NB4 (cell line): Measurements from ENCODE around the gene CHN1.

Experiments used
- DNase-seq: peaks from one replicate; pipeline ENCODE4 v3.0.0; 2010; ENCODE audit warnings: low read depth
- H3K4me3 ChIP-seq: one replicate; pipeline ENCODE4 v1.5.1; 2011; ENCODE audit warnings: mild to moderate bottlenecking, low read depth, low read length, moderate library complexity
- MYC ChIP-seq: IDR thresholded peaks from 2 replicates; pipeline ENCODE4 v1.6.1; 2011; ENCODE audit warnings: low read depth, low read length
- POLR2A ChIP-seq: IDR thresholded peaks from 2 replicates; pipeline ENCODE4 v1.6.1; 2011; ENCODE audit warnings: mild to moderate bottlenecking; ENCODE audit not compliant: insufficient read length; ENCODE audit errors: extremely low read depth
- TF ChIP-seq, protein P1 (sequence below): IDR thresholded peaks from 2 replicates; pipeline ENCODE4 v1.6.1; 2011; ENCODE audit warnings: low read depth, low read length
- TF ChIP-seq, protein P2 (sequence below): IDR thresholded peaks from one replicate; pipeline ENCODE4 v1.5.1; 2012; ENCODE audit warnings: low read depth, low read length

Gene CHN1

DNA sequence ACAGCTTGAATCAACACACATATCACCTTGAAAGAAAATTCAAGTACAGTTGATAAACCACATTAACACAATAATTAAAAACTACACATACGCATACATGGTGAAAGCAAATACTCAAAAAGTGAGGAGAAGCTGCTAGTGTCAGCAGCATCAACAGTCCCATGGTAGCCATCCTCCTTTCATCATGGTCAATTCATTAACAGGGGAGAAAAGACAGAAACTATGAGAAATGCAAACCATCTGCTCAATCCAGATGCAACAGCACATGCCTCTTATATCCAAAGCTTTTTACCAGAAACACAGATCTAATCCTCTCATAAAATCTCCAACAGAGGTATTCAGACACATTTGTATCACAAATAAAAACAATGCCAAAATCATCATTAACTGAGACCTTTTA, 159.0 kb downstream of the CHN1 start:
- TF ChIP-seq MYC (no peak), POLR2A (no peak)
- TF ChIP-seq, protein P1, sequence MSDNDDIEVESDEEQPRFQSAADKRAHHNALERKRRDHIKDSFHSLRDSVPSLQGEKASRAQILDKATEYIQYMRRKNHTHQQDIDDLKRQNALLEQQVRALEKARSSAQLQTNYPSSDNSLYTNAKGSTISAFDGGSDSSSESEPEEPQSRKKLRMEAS = no peak
- TF ChIP-seq, protein P2, sequence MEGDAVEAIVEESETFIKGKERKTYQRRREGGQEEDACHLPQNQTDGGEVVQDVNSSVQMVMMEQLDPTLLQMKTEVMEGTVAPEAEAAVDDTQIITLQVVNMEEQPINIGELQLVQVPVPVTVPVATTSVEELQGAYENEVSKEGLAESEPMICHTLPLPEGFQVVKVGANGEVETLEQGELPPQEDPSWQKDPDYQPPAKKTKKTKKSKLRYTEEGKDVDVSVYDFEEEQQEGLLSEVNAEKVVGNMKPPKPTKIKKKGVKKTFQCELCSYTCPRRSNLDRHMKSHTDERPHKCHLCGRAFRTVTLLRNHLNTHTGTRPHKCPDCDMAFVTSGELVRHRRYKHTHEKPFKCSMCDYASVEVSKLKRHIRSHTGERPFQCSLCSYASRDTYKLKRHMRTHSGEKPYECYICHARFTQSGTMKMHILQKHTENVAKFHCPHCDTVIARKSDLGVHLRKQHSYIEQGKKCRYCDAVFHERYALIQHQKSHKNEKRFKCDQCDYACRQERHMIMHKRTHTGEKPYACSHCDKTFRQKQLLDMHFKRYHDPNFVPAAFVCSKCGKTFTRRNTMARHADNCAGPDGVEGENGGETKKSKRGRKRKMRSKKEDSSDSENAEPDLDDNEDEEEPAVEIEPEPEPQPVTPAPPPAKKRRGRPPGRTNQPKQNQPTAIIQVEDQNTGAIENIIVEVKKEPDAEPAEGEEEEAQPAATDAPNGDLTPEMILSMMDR = no peak
- H3K4me3 ChIP-seq = no peak overlapping the region
- no peak for DNase-seq

DNA sequence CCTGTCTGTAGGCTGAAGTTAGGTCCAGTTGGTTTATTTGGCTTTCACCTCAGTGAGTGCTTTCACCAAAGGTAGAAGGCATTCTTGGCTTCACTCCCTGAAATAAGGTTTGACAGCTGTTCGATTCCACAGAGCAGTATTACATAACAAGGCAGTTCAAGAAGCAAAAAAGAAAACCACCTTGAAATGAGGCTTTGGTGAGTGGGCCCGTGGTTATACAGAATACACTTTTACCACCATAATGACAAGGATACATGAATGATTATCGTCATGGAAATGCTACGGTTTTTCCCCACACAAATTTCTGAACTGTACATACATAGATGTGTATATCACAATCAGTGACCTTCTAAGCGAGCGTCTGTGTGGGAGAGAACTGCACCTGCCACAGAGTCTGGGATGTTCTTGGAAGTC, 160.9 kb downstream of the CHN1 start:
- H3K4me3 ChIP-seq = no peak overlapping the region
- no peak for TF ChIP-seq POLR2A
- no peak for DNase-seq

DNA sequence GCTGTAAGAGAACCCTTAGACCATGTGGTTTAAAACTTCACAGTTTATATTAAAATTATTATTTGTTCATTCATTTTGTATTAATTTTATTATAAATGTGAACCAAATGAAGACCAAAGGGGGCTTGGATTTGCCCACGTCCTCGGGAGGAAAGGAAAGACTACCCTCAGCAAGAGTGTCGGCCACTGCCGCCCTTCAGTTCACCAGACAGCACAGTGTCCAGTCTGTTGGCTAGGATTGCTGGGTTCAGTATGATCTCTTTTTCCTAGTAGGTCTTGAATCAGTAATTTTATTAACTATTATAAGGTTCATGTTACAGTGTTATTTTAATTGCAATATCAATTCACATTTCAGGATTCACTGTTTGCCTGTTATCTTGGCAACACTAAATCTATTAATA, 162.7 kb downstream of the CHN1 start:
- DNase-seq = no peak
- TF ChIP-seq, protein P2 = no peak
- TF ChIP-seq MYC (no peak), POLR2A (no peak)
- TF ChIP-seq, protein P1 = no peak
- H3K4me3 ChIP-seq = no peak overlapping the region

DNA sequence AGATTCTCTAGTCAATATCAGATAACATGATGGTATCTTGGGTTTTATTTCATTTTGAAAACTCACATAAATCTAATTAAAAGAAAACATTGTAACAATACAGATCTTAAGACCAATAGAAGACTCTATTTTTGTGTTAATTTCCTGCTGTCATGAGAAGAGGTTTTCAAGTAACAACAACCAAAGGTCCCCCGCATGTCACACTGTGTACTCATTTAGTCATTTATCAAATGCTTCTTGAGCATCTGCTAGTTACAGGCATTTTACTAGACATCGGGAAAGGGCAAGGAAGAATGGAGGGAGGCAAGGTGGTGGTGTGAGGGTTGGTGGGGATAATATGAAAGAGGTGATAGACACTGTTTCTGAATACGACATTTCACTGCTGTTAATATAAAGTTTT, 163.2 kb downstream of the CHN1 start:
- no peak for DNase-seq
- H3K4me3 ChIP-seq = no peak overlapping the region
- TF ChIP-seq POLR2A = no peak
- no peak for TF ChIP-seq MYC
- TF ChIP-seq, protein P2 = no peak
- TF ChIP-seq, protein P1 = no peak

DNA sequence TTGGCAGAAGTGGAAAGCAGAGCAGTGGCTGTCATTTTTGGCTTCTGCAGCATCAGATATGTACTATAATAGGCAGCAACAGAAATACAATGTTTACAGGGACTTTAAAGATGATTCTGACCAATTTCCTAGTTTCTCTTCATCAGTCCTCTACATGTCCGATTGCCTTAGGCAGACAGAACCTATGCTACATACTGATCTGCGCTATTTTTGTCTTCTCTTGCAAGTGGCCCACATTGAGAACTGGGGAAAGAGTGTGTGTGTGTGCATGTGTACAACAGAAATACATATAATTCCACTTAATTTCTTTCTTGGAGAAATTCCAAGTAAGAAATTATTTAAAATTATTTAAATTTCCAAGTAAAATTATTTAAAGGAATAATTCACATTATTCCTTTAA, 163.8 kb downstream of the CHN1 start:
- TF ChIP-seq, protein P1 = no peak
- TF ChIP-seq POLR2A (no peak), MYC (no peak)
- TF ChIP-seq, protein P2 = no peak
- H3K4me3 ChIP-seq = no peak overlapping the region
- DNase-seq = no peak

DNA sequence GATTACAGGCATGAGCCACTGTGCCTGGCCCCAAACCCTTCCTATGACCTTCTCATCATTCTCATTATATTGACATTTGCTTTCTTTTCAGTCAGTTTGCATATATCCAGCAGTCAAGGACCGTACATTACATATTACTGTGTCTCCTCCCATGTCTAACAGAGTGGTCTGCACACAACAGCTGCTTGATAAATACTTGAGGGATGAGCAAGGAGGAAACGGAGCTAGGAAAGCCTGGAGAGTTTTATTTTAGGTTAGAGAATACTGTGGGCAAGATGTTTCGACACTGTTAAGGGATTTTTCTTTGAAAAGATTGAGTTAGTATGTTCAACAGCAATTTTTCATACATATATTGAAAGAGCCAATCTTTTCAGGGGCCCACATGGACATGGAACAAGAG, 164.7 kb downstream of the CHN1 start:
- TF ChIP-seq MYC (no peak), POLR2A (no peak)
- TF ChIP-seq, protein P1 = no peak
- TF ChIP-seq, protein P2 = no peak
- no peak overlapping the region for H3K4me3 ChIP-seq
- DNase-seq = no peak
